Neural cell (in vitro differentiated cells): Measurements from ENCODE around the gene HP.
"Not testable (repeated sequence)": the region's sequence is repeated elsewhere in the genome, so short reads cannot be mapped to it uniquely, and the experiment has no call there.

Experiments
- CTCF ChIP-seq: fragments of 450-650 bp; IDR thresholded peaks from 2 replicates; pipeline ENCODE4 v1.5.1; 2014; ENCODE audit warnings: antibody characterized with exemption, mild to moderate bottlenecking, moderate library complexity; ENCODE audit not compliant: poor library complexity, severe bottlenecking
- EP300 ChIP-seq: fragments of 450-650 bp; conservative IDR thresholded peaks from 2 replicates; pipeline ENCODE4 v1.6.1; 2014; ENCODE audit warnings: antibody characterized with exemption, mild to moderate bottlenecking, moderate library complexity; ENCODE audit not compliant: poor library complexity, severe bottlenecking
- EZH2 ChIP-seq: fragments of 200-600, 300-800 bp; shearing (Covaris generic), sonication (generic); IDR thresholded peaks from 2 replicates; pipeline ENCODE4 v1.6.1; 2014; ENCODE audit warnings: antibody characterized with exemption, low read length, borderline replicate concordance, mild to moderate bottlenecking; ENCODE audit not compliant: insufficient read depth, poor library complexity, severe bottlenecking
- POLR2AphosphoS5 ChIP-seq: IDR thresholded peaks from 2 replicates; pipeline ENCODE4 v1.6.1; 2012
- RAD21 ChIP-seq: fragments of 450-650 bp; conservative IDR thresholded peaks from 2 replicates; pipeline ENCODE4 v1.6.1; 2014; ENCODE audit warnings: antibody characterized with exemption, mild to moderate bottlenecking, moderate library complexity
- SMC3 ChIP-seq: fragments of 450-650 bp; conservative IDR thresholded peaks from 2 replicates; pipeline ENCODE4 v1.6.1; 2014; ENCODE audit warnings: antibody characterized with exemption, mild to moderate bottlenecking, moderate library complexity; ENCODE audit not compliant: poor library complexity
- TAF1 ChIP-seq: IDR thresholded peaks from 2 replicates; pipeline ENCODE4 v1.6.1; 2012; ENCODE audit warnings: low read depth
- TF ChIP-seq, protein P1 (sequence below): IDR thresholded peaks from 2 replicates; pipeline ENCODE4 v1.6.1; 2012; ENCODE audit warnings: borderline replicate concordance

GRCh38 chr16:72057313-72057712 lies 3.0 kb downstream of the HP start:
- not testable (repeated sequence) for TF ChIP-seq POLR2AphosphoS5, EZH2, CTCF, EP300, RAD21, TAF1, SMC3
- TF ChIP-seq, protein P1, sequence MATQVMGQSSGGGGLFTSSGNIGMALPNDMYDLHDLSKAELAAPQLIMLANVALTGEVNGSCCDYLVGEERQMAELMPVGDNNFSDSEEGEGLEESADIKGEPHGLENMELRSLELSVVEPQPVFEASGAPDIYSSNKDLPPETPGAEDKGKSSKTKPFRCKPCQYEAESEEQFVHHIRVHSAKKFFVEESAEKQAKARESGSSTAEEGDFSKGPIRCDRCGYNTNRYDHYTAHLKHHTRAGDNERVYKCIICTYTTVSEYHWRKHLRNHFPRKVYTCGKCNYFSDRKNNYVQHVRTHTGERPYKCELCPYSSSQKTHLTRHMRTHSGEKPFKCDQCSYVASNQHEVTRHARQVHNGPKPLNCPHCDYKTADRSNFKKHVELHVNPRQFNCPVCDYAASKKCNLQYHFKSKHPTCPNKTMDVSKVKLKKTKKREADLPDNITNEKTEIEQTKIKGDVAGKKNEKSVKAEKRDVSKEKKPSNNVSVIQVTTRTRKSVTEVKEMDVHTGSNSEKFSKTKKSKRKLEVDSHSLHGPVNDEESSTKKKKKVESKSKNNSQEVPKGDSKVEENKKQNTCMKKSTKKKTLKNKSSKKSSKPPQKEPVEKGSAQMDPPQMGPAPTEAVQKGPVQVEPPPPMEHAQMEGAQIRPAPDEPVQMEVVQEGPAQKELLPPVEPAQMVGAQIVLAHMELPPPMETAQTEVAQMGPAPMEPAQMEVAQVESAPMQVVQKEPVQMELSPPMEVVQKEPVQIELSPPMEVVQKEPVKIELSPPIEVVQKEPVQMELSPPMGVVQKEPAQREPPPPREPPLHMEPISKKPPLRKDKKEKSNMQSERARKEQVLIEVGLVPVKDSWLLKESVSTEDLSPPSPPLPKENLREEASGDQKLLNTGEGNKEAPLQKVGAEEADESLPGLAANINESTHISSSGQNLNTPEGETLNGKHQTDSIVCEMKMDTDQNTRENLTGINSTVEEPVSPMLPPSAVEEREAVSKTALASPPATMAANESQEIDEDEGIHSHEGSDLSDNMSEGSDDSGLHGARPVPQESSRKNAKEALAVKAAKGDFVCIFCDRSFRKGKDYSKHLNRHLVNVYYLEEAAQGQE = not testable (repeated sequence)
